Ovary (tissue), 9 donors: Measurements from ENCODE around the gene UBAP1. TPM values are rescaled to one million over a fixed set of nuclear protein-coding genes. Genes with fewer than 3 reads are reported as not detected.

ENCODE experiments used
- DNase-seq, 5 donors: peaks; one replicate each; pipeline ENCODE4 v3.0.0-alpha.2; 2019 to 2020
- H3K27ac ChIP-seq, 2 donors: fragments of 200-600 bp; one replicate each; pipeline versions ENCODE4 v1.5.1 to v1.8.0; 2019 to 2022
- H3K27me3 ChIP-seq: fragments of 200-600 bp; one replicate; pipeline ENCODE4 v1.8.0; 2022
- H3K36me3 ChIP-seq: fragments of 200-600 bp; sonication (generic); one replicate; pipeline ENCODE4 v1.5.1; 2019
- H3K4me1 ChIP-seq: one replicate; pipeline ENCODE4 v1.8.1; 2013; ENCODE audit warnings: mild to moderate bottlenecking, moderate library complexity; ENCODE audit not compliant: insufficient read depth
- H3K4me3 ChIP-seq: fragments of 200-600 bp; sonication (generic); one replicate; pipeline ENCODE4 v1.5.1; 2017
- H3K9me3 ChIP-seq, 2 donors: fragments of 200-600 bp in 1 of 2; sonication (generic) in 1 of 2; one replicate each; pipeline versions ENCODE4 v1.5.1 to v1.8.1; 2013 to 2019; ENCODE audit warnings: mild to moderate bottlenecking in 1 of 2, moderate library complexity in 1 of 2
- EP300 ChIP-seq: sonication (generic); formaldehyde crosslinking; IDR thresholded peaks from one replicate; pipeline ENCODE4 v1.6.1; 2017; ENCODE audit warnings: antibody characterized with exemption
- POLR2A ChIP-seq: fragments of 450-650 bp; IDR thresholded peaks from one replicate; pipeline ENCODE4 v1.6.1; 2017; ENCODE audit warnings: antibody characterized with exemption, mild to moderate bottlenecking, moderate library complexity
- WGBS, 3 donors: extraction: QIAGEN DNeasy Blood & Tissue Kit in 1 of 3; methylation state at CpG; one replicate each; pipeline versions ENCODE4 v1.1.5 to v1.1.7; 2013 to 2017; 5-methylcytosine and 5-hydroxymethylcytosine counted together
- intact Hi-C, 4 donors: fragments of 100-400 bp; cut with DNase I; formaldehyde crosslinking; loops; one replicate each; pipeline versions ENCODE4 v1.11.0 to v1.15.1; 2022 to 2023
- polyA plus RNA-seq, 2 donors: library from polyadenylated mRNA; stranded (reverse); fragments of 200-250 nt in 1 of 2; fragments of 350-450 nt in 1 of 2; fragmentation: Illumina TruSeq in 1 of 2; extraction: RNeasy Lipid Tissue Mini Kit (QIAGEN cat#74804) in 1 of 2; gene quantifications; one replicate each; pipeline ENCODE4 v1.2.3, GENCODE V29; 2013 to 2014
- total RNA-seq, 7 donors: library from RNA; depleted of rRNA in 2 of 7; stranded (reverse); fragments of >200 nt in 2 of 7; fragmentation: NEBNext Ultra II Directional in 3 of 7; extraction: Animal tissue kit (Norgen Biotek cat#: 25700) in 3 of 7; gene quantifications; one replicate each; pipeline versions ENCODE4 v1.1.0 to v1.2.4, GENCODE V29; 2016 to 2023
- TF ChIP-seq, protein P1 (sequence below), 3 donors: fragments of 450-650 bp in 2 of 3; fragments of 200-600 bp in 1 of 3; IDR thresholded peaks; one replicate each; pipeline versions ENCODE4 v1.5.1 to v1.8.0; 2016 to 2022; ENCODE audit warnings: antibody characterized with exemption in 3 of 3, mild to moderate bottlenecking in 1 of 3
- donor health status: DM: no; HTN: no; CAD: no; lungs with moderate emphysema.
- donor health status: DM: no; HTN: no; CAD: no.
- donor health status: Bipolar disorder and iron deficiency.
- donor health status: DM: yes; HTN: yes; CAD: no.
- donor health status: DM: no; HTN: no; CAD: no.
- donor health status: DM: yes; HTN: yes; CAD: no.

Gene UBAP1
- total and polyA plus RNA-seq, 9 donors: 25.8 to 93.9 (median 44.8) TPM

DNA sequence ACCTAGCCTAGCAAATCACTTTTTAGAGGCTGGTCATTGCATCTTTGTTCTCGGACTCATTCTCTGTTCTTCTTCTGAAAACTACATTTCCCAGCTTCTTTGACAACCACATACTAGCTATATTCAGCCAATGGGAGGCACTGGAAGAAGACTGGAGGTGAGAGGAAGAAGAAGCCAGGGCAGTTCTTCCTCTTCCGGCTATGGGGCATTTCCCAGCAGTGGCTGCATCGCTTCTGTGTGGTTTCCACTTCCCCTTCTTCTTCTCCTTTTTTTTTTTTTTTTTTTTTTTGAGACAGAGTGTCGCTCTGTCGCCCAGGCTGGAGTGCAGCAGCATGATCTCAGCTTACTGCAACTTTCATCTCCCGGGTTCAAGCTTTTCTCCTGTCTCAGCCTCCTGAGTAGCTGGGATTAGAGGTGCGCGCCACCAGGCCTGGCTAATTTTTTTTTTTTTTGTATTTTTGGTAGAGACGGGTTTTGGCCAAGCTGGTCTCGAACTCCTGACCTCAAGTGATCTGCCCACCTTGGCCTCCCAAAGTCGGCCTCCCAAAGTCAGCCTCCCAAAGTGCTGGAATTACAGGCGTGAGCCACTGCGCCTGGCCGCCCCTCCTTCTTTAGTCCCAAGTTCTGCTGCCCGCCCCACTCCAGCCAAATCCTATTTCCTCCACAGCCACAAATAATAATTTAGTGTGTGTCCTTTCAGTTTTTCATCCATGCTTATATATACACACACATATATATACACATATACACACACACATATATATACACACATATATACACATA lies 6.9 kb upstream of the UBAP1 start:
- 93 to 95% (median 93%) methylated on average over 15 of the region's 15 CpGs for WGBS, 3 donors
- H3K27me3 ChIP-seq: no peaks in the 10 kb centered on the region
- no peak for DNase-seq
- H3K27ac ChIP-seq: no peak overlapping the region
- H3K4me1 ChIP-seq: no peaks in the 10 kb centered on the region
- H3K9me3 ChIP-seq: no peaks in the 10 kb centered on the region
- intact Hi-C loops: no loop called here
- no peak overlapping the region for H3K4me3 ChIP-seq
- TF ChIP-seq EP300 (no peak), POLR2A (no peak)
- TF ChIP-seq, protein P1, sequence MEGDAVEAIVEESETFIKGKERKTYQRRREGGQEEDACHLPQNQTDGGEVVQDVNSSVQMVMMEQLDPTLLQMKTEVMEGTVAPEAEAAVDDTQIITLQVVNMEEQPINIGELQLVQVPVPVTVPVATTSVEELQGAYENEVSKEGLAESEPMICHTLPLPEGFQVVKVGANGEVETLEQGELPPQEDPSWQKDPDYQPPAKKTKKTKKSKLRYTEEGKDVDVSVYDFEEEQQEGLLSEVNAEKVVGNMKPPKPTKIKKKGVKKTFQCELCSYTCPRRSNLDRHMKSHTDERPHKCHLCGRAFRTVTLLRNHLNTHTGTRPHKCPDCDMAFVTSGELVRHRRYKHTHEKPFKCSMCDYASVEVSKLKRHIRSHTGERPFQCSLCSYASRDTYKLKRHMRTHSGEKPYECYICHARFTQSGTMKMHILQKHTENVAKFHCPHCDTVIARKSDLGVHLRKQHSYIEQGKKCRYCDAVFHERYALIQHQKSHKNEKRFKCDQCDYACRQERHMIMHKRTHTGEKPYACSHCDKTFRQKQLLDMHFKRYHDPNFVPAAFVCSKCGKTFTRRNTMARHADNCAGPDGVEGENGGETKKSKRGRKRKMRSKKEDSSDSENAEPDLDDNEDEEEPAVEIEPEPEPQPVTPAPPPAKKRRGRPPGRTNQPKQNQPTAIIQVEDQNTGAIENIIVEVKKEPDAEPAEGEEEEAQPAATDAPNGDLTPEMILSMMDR (IDR thresholded peaks at IDR 0.05): no peak
- no peaks in the 10 kb centered on the region for H3K36me3 ChIP-seq

DNA sequence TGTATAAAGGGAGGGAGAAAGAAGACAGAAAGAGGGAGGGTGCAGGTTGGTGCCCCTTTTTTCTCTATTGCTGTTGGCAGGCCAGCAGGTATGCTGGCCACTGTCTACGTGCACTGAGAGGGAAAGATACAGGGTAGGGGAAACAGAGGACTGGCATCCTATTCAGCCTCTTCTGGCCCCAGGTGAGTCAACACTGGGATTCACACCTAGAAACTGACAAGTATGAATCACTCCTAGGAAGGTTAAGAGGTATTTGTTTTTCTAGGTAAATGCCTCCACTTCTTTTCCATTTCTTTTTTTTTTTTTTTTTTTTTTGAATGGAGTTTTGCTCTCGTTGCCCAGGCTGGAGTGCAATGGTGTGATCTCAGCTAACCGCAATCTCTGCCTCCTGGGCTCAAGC lies 2.8 kb upstream of the UBAP1 start:
- no peaks in the 10 kb centered on the region for H3K36me3 ChIP-seq
- no peak overlapping the region for H3K27ac ChIP-seq
- no peak for DNase-seq
- TF ChIP-seq POLR2A (no peak), EP300 (no peak)
- TF ChIP-seq, protein P1 (IDR thresholded peaks at IDR 0.05): no peak
- peaks cover 3% of the 10 kb centered on the region for H3K4me1 ChIP-seq
- no peaks in the 10 kb centered on the region for H3K27me3 ChIP-seq
- WGBS, 3 donors: 59 to 62% (median 60%) methylated on average over 3 of the region's 3 CpGs
- no peak overlapping the region for H3K4me3 ChIP-seq
- no peaks in the 10 kb centered on the region for H3K9me3 ChIP-seq
- intact Hi-C loops: loop anchor here in 1 of 4 donors (5.0 kb wide), 3 partner anchors 34 to 76 kb away; partner anchors contain the start of gene DCAF12

DNA sequence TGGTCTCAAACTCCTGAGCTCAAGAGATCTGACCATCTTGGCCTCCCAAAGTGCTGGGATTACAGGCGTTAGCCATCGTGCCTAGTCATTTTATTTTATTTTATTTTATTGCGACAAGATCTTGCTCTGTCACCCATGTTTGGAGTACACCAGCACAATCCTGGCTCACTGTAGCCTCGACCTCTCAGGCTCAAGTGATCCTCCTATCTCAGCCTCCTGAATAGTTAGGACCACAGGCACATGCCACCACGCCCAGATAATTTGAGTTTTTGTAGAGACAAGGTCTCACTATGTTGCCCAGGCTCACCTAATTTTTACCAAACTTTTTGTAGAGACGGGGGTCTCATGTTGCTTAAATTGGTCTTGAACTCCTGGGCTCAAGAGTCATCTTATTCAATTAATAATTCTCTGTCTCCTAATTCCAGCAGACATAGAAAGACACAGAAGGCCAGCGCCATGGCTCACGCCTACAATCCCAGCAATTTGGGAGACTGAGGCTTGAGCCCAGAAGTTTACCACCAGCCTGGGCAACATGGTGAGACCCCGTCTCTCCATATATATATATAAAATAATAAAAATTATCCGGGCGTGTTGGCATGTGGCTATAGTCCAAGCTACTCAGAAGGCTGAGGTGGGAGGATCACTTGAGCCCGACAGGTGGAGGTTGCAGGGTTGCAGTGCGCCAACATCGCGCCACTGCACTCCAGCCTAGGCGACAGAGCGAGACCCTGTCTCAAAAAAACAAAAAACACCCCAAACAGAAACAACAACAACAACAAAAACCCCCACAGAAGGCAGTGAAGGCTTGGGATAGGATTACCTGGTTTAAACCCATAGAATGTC lies 1.0 kb upstream of the UBAP1 start:
- Histone ChIP-seq H3K27ac (peak overlapping the region; percentile 88 to 98), H3K4me3 (peak overlapping the region; percentile 75), H3K36me3 (no peaks in the 10 kb centered on the region), H3K4me1 (peaks cover 3% of the 10 kb centered on the region), H3K27me3 (no peaks in the 10 kb centered on the region), H3K9me3 (no peaks in the 10 kb centered on the region)
- intact Hi-C loops: loop anchor here in 1 of 4 donors (5.0 kb wide), 3 partner anchors 36 to 74 kb away; partner anchors contain the start of gene DCAF12
- DNase-seq: no peak
- WGBS, 3 donors: 57 to 60% (median 58%) methylated on average over 17 of the region's 17 CpGs
- TF ChIP-seq POLR2A: no peak
- TF ChIP-seq, protein P1 (IDR thresholded peaks at IDR 0.05): no peak
- no peak for TF ChIP-seq EP300
